GM21528 (cell line): Measurements from ENCODE around the gene TP53AIP1.
A peak's percentile ranks its signal among the peaks of the same experiment; 100 is the strongest.

Experiments used
- ATAC-seq: cut with Tn5 transposase; IDR thresholded peaks from one replicate; pipeline ENCODE4 v1.9.1; 2021; ENCODE audit warnings: mild to moderate bottlenecking, moderate library complexity; ENCODE audit not compliant: unreplicated experiment, low FRiP score

TP53AIP1 gene

GRCh38 chr11:128946648-128947047 lies 4.0 kb upstream of the TP53AIP1 start:
- ATAC-seq = no peak

GRCh38 chr11:128943428-128943976 lies 831 bp upstream of the TP53AIP1 start:
- ATAC-seq = no peak

- ATAC-seq = no peak
These were observed 429 bp downstream of the TP53AIP1 start for GRCh38 chr11:128942272-128942612.

GRCh38 chr11:128941573-128942271 lies 949 bp downstream of the TP53AIP1 start:
- ATAC-seq = no peak

- no peak for ATAC-seq
These were observed 1.6 kb downstream of the TP53AIP1 start for GRCh38 chr11:128941110-128941509.

- ATAC-seq = no peak
These were observed 2.1 kb downstream of the TP53AIP1 start for GRCh38 chr11:128940603-128941002.

GRCh38 chr11:128940156-128940555 lies 2.5 kb downstream of the TP53AIP1 start:
- no peak for ATAC-seq

GRCh38 chr11:128939591-128939990 lies 3.1 kb downstream of the TP53AIP1 start:
- ATAC-seq = no peak

GRCh38 chr11:128938156-128938885 lies 4.3 kb downstream of the TP53AIP1 start:
- ATAC-seq = no peak

- no peak for ATAC-seq
These were observed 5.2 kb downstream of the TP53AIP1 start for GRCh38 chr11:128937480-128937879.

GRCh38 chr11:128936606-128937251 lies 5.9 kb downstream of the TP53AIP1 start:
- no peak for ATAC-seq

GRCh38 chr11:128934926-128935325 lies 7.7 kb downstream of the TP53AIP1 start:
- no peak for ATAC-seq

GRCh38 chr11:128934351-128934750 lies 8.3 kb downstream of the TP53AIP1 start:
- no peak for ATAC-seq

- ATAC-seq = no peak
These were observed 9.0 kb downstream of the TP53AIP1 start for GRCh38 chr11:128933481-128934178.

- no peak for ATAC-seq
These were observed 11.0 kb downstream of the TP53AIP1 start for GRCh38 chr11:128931668-128932067.

- ATAC-seq = no peak
These were observed 11.6 kb downstream of the TP53AIP1 start for GRCh38 chr11:128931066-128931465.

GRCh38 chr11:128929991-128930390 lies 12.7 kb downstream of the TP53AIP1 start:
- no peak for ATAC-seq

- no peak for ATAC-seq
These were observed 13.2 kb downstream of the TP53AIP1 start for GRCh38 chr11:128929468-128929867.

- ATAC-seq = peak; percentile 97
These were observed 14.3 kb downstream of the TP53AIP1 start for GRCh38 chr11:128928400-128928799.

- ATAC-seq = peak; percentile 4
These were observed 14.9 kb downstream of the TP53AIP1 start for GRCh38 chr11:128927683-128928336.
